GM10248 (cell line): ENCODE data around the gene BRD3.

ENCODE experiments used
- CTCF ChIA-PET: fragments of 300-600 bp; sonication (Branson Sonifier 250); formaldehyde crosslinking; extraction: SDS; loops from one replicate; lab custom pipeline; 2021; ENCODE audit warnings: antibody characterized with exemption; lab: Yijun Ruan, JAX
- POLR2A ChIA-PET: fragments of 350-650 bp; sonication (Branson Sonifier 250); formaldehyde crosslinking; extraction: SDS; loops from one replicate; lab custom pipeline; 2020; ENCODE audit warnings: antibody characterized with exemption; lab: Yijun Ruan, JAX
- DNase-seq: peaks from one replicate; pipeline ENCODE4 v3.0.0; 2012; ENCODE audit errors: extremely low spot score
- CTCF ChIP-seq: IDR thresholded peaks from 2 replicates; pipeline ENCODE4 v1.5.1; 2012; ENCODE audit warnings: mild to moderate bottlenecking, low read depth; ENCODE audit errors: extremely low read depth, missing control alignments, control extremely low read depth

The BRD3 gene

GRCh38 chr9:134045841-134046544 is 21.8 kb downstream of the BRD3 start:
- no peak for TF ChIP-seq CTCF
- ChIA-PET CTCF (interaction anchor here (1.1 kb wide), 1 partner anchor 53 kb away, joined by 3 read pairs; no protein-coding TSS in a partner anchor), POLR2A (no interaction called here)
- no peak for DNase-seq

GRCh38 chr9:134044944-134045343 is 22.9 kb downstream of the BRD3 start:
- no peak for DNase-seq
- ChIA-PET CTCF (no interaction called here), POLR2A (no interaction called here)
- no peak for TF ChIP-seq CTCF

DNA sequence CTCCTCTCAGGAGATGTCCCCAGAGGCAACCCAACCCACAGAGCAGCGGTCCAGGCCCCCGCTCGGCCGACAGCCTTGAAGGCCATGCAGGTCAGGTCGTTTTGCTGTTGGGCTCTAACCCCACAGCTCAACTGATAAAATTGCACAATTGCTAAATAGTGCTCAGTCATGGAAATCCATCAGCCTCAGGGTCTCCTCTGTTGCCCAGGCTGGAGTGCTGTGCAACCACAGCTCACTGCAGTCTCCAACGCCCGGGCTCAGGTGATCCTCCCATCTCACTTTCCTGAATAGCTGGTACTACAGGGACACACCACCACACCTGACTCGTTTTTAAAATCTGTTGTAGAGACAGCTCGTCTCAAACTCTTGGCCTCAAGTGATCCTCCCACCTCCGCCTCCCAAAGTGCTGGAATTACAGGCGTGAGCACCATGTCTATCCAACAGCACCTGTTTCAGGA is 24.3 kb downstream of the BRD3 start:
- CTCF ChIA-PET = interaction anchor here (0.9 to 1.3 kb wide), 2 partner anchors 10 to 22 kb away, joined by 3 to 4 read pairs; no protein-coding TSS in a partner anchor
- no peak for DNase-seq
- POLR2A ChIA-PET = no interaction called here
- TF ChIP-seq CTCF = no peak

DNA sequence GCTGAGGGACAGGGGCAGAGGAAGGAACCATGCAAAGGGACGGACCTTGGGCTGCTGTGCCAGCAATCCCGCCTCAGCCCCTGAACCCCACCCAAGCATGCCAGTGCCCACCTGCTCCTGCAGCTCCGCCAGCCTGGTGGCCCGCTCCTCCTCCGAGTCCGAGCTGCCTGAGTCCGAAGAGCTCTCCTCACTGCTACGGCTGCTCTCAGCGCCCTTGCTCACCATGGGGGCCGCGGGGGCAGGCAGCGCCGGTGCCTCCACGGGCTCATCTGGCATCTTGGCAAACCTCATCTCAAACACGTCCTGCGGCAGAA is 26.2 kb downstream of the BRD3 start:
- ChIA-PET POLR2A (no interaction called here), CTCF (interaction anchor here (1.2 kb wide), 1 partner anchor 14 kb away, joined by 3 read pairs; no protein-coding TSS in a partner anchor)
- TF ChIP-seq CTCF = no peak
- no peak for DNase-seq

GRCh38 chr9:134040781-134041648 is 26.8 kb downstream of the BRD3 start:
- POLR2A ChIA-PET = no interaction called here
- no peak for TF ChIP-seq CTCF
- CTCF ChIA-PET = interaction anchor here (1.2 to 1.7 kb wide), 2 partner anchors 15 kb away, joined by 3 read pairs; no protein-coding TSS in a partner anchor
- DNase-seq = no peak

DNA sequence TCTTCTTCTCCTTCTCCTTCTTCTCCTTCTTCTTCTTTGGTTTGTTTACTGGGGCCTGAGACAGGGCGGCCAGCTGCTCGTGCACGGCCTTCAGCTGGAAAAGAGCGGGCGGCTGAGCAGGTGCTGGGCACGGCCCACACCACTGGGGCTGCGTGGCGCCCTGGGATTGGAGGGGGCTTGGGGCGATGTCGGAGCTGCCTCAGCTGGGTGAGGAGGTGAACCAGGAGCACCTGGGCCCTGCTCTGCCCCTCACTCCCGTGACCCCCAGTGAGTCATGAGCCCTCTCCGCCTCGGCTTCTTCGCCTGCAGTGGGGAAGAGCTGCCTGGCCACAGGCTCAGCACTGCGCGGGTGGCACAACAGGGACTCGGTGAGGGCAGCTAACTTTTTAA is 27.7 kb downstream of the BRD3 start:
- no peak for TF ChIP-seq CTCF
- DNase-seq = no peak
- ChIA-PET POLR2A (no interaction called here), CTCF (interaction anchor here (1.7 kb wide), 1 partner anchor 14 kb away, joined by 3 read pairs; no protein-coding TSS in a partner anchor)
